Astrocyte (in vitro differentiated cells and primary cell): ENCODE data around the gene SND1. TPM values are rescaled to one million over a fixed set of nuclear protein-coding genes. Genes with fewer than 3 reads are reported as not detected.

Experiments
- DNase-seq: peaks from one replicate; pipeline ENCODE4 v3.0.0-alpha.2; 2010; ENCODE audit warnings: low read depth
- FAIRE-seq: peaks from 2 replicates; lab custom pipeline; 2011; peaks lifted over from hg19 to GRCh38; lab: Jason Lieb, UNC
- H2AFZ ChIP-seq: 2 replicates; pipeline ENCODE4 v1.6.0; 2012; ENCODE audit warnings: low read depth, low read length, inconsistent platforms
- H3K27ac ChIP-seq: 2 replicates; pipeline ENCODE4 v1.5.1; 2011; ENCODE audit warnings: low read depth, low read length, inconsistent platforms
- H3K27me3 ChIP-seq: 2 replicates; pipeline ENCODE4 v1.6.0; 2011; ENCODE audit warnings: low read length, inconsistent platforms; ENCODE audit not compliant: insufficient read depth
- H3K36me3 ChIP-seq: 2 replicates; pipeline ENCODE4 v1.5.1; 2011; ENCODE audit warnings: low read length, inconsistent platforms; ENCODE audit not compliant: insufficient read depth
- H3K4me1 ChIP-seq: 2 replicates; pipeline ENCODE4 v1.5.1; 2011; ENCODE audit warnings: low read length, inconsistent platforms; ENCODE audit not compliant: insufficient read depth
- H3K4me2 ChIP-seq: 2 replicates; pipeline ENCODE4 v1.6.0; 2012; ENCODE audit warnings: low read length, inconsistent platforms
- H3K4me3 ChIP-seq: 2 replicates; pipeline ENCODE4 v1.5.1; 2011; ENCODE audit warnings: low read depth, mild to moderate bottlenecking, low read length, inconsistent platforms; ENCODE audit not compliant: insufficient read depth
- H3K79me2 ChIP-seq: 2 replicates; pipeline ENCODE4 v1.6.0; 2012; ENCODE audit warnings: mild to moderate bottlenecking, low read length, inconsistent platforms; ENCODE audit not compliant: insufficient read depth
- H3K9ac ChIP-seq: 2 replicates; pipeline ENCODE4 v1.6.0; 2012; ENCODE audit warnings: mild to moderate bottlenecking, low read length, inconsistent platforms
- H3K9me3 ChIP-seq: 2 replicates; pipeline ENCODE4 v1.5.1; 2012; ENCODE audit warnings: low read depth, mild to moderate bottlenecking, low read length, inconsistent platforms; ENCODE audit not compliant: insufficient read depth
- H4K20me1 ChIP-seq: 2 replicates; pipeline ENCODE4 v1.6.0; 2012; ENCODE audit warnings: low read length, inconsistent platforms; ENCODE audit not compliant: insufficient read depth
- H3K27ac Mint-ChIP-seq: one replicate; pipeline ENCODE4 v1.8.0; 2021; ENCODE audit warnings: mild to moderate bottlenecking, mixed read lengths; ENCODE audit not compliant: unreplicated experiment
- H3K27me3 Mint-ChIP-seq: one replicate; pipeline ENCODE4 v1.8.0; 2021; ENCODE audit warnings: low read depth, mixed read lengths; ENCODE audit not compliant: unreplicated experiment
- H3K36me3 Mint-ChIP-seq: one replicate; pipeline ENCODE4 v1.8.0; 2021; ENCODE audit warnings: low read depth, mixed read lengths; ENCODE audit not compliant: unreplicated experiment
- H3K4me1 Mint-ChIP-seq: one replicate; pipeline ENCODE4 v1.8.0; 2021; ENCODE audit warnings: low read depth, mixed read lengths; ENCODE audit not compliant: unreplicated experiment
- H3K4me3 Mint-ChIP-seq: one replicate; pipeline ENCODE4 v1.8.0; 2021; ENCODE audit warnings: mild to moderate bottlenecking, moderate library complexity, mixed read lengths; ENCODE audit not compliant: unreplicated experiment
- H3K9me3 Mint-ChIP-seq: one replicate; pipeline ENCODE4 v1.8.0; 2021; ENCODE audit warnings: mild to moderate bottlenecking, mixed read lengths; ENCODE audit not compliant: unreplicated experiment
- EZH2 ChIP-seq: IDR thresholded peaks from 2 replicates; pipeline ENCODE4 v1.6.1; 2012; ENCODE audit warnings: mild to moderate bottlenecking, low read length, inconsistent platforms; ENCODE audit not compliant: insufficient read depth
- total RNA-seq: library from RNA; stranded (reverse); gene quantifications from 2 replicates; pipeline ENCODE4 v1.2.1, GENCODE V29; 2021
- TF ChIP-seq, protein P1 (sequence below): IDR thresholded peaks from 2 replicates; pipeline ENCODE4 v1.5.1; 2011; ENCODE audit warnings: low read depth, mild to moderate bottlenecking, inconsistent platforms, low read length, moderate library complexity; ENCODE audit not compliant: insufficient read depth

The SND1 gene
- total RNA-seq, 1 donor from 2014 or later: 267 TPM

GRCh38 chr7:127968547-127968946 is 316.6 kb downstream of the SND1 start:
- Mint-ChIP-seq H3K36me3 (peaks cover 7% of the 10 kb centered on the region), H3K4me3 (no peak overlapping the region), H3K27me3 (no peaks in the 10 kb centered on the region), H3K9me3 (no peaks in the 10 kb centered on the region), H3K4me1 (peaks cover 9% of the 10 kb centered on the region), H3K27ac (no peak overlapping the region)
- peaks cover 49% of the 10 kb centered on the region for H4K20me1 ChIP-seq
- no peaks in the 10 kb centered on the region for H3K9me3 ChIP-seq
- no peak overlapping the region for H3K4me3 ChIP-seq
- no peak overlapping the region for H3K9ac ChIP-seq
- FAIRE-seq: no peak
- no peak for TF ChIP-seq EZH2
- TF ChIP-seq, protein P1, sequence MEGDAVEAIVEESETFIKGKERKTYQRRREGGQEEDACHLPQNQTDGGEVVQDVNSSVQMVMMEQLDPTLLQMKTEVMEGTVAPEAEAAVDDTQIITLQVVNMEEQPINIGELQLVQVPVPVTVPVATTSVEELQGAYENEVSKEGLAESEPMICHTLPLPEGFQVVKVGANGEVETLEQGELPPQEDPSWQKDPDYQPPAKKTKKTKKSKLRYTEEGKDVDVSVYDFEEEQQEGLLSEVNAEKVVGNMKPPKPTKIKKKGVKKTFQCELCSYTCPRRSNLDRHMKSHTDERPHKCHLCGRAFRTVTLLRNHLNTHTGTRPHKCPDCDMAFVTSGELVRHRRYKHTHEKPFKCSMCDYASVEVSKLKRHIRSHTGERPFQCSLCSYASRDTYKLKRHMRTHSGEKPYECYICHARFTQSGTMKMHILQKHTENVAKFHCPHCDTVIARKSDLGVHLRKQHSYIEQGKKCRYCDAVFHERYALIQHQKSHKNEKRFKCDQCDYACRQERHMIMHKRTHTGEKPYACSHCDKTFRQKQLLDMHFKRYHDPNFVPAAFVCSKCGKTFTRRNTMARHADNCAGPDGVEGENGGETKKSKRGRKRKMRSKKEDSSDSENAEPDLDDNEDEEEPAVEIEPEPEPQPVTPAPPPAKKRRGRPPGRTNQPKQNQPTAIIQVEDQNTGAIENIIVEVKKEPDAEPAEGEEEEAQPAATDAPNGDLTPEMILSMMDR: no peak
- no peak overlapping the region for H3K4me2 ChIP-seq
- no peaks in the 10 kb centered on the region for H3K36me3 ChIP-seq
- no peaks in the 10 kb centered on the region for H3K27me3 ChIP-seq
- H3K79me2 ChIP-seq: peaks cover 8% of the 10 kb centered on the region
- no peaks in the 10 kb centered on the region for H3K4me1 ChIP-seq
- H2AFZ ChIP-seq: no peak overlapping the region
- DNase-seq: no peak
- H3K27ac ChIP-seq: no peak overlapping the region

DNA sequence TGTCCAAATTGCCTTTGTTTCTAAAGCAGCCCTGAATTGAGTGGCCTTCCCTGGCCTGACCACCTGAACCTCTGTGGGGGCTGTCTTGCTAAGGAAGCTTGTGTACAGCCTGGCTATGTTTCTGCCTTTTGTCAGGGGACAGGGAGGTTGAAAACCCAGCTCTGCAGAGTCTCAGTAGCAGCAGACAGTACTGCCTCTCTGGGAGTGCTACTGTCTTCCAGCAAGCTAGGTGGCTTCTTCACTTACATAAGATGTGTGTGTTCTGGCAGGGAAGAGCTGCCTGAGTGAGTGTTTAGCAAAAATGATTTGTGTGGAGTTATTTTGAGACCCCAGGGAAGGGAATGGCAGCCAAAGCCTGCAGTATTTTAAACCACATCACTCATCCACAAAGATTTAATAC is 321.8 kb downstream of the SND1 start:
- Histone ChIP-seq H3K4me1 (no peaks in the 10 kb centered on the region), H3K27me3 (no peaks in the 10 kb centered on the region), H3K27ac (no peak overlapping the region), H2AFZ (no peak overlapping the region), H3K4me2 (no peak overlapping the region), H3K79me2 (peaks cover 6% of the 10 kb centered on the region), H3K9me3 (no peaks in the 10 kb centered on the region), H3K4me3 (no peak overlapping the region), H3K9ac (no peak overlapping the region), H3K36me3 (peaks cover 3% of the 10 kb centered on the region), H4K20me1 (peaks cover 77% of the 10 kb centered on the region)
- no peaks in the 10 kb centered on the region for H3K27me3 Mint-ChIP-seq
- peaks cover 2% of the 10 kb centered on the region for H3K9me3 Mint-ChIP-seq
- peaks cover 24% of the 10 kb centered on the region for H3K36me3 Mint-ChIP-seq
- no peak overlapping the region for H3K4me3 Mint-ChIP-seq
- FAIRE-seq (no peak), DNase-seq (no peak)
- peaks cover 40% of the 10 kb centered on the region for H3K4me1 Mint-ChIP-seq
- TF ChIP-seq, protein P1: no peak
- TF ChIP-seq EZH2: no peak
- H3K27ac Mint-ChIP-seq: no peak overlapping the region

- H3K4me2 ChIP-seq: no peak overlapping the region
- H3K79me2 ChIP-seq: peaks cover 6% of the 10 kb centered on the region
- no peaks in the 10 kb centered on the region for H3K9me3 ChIP-seq
- peaks cover 40% of the 10 kb centered on the region for H3K4me1 Mint-ChIP-seq
- H3K4me3 Mint-ChIP-seq: no peak overlapping the region
- H3K9ac ChIP-seq: no peak overlapping the region
- peaks cover 71% of the 10 kb centered on the region for H4K20me1 ChIP-seq
- TF ChIP-seq EZH2: no peak
- TF ChIP-seq, protein P1: no peak
- H3K27ac ChIP-seq: no peak overlapping the region
- H3K27me3 ChIP-seq: no peaks in the 10 kb centered on the region
- peak overlapping the region; percentile 41 for H3K27ac Mint-ChIP-seq
- FAIRE-seq (no peak), DNase-seq (no peak)
- H3K27me3 Mint-ChIP-seq: no peaks in the 10 kb centered on the region
- H2AFZ ChIP-seq: no peak overlapping the region
- no peaks in the 10 kb centered on the region for H3K4me1 ChIP-seq
- H3K9me3 Mint-ChIP-seq: peaks cover 9% of the 10 kb centered on the region
- peaks cover 3% of the 10 kb centered on the region for H3K36me3 ChIP-seq
- no peak overlapping the region for H3K4me3 ChIP-seq
- H3K36me3 Mint-ChIP-seq: peaks cover 30% of the 10 kb centered on the region
Measured at GRCh38 chr7:127974446-127975035, 322.5 kb downstream of the SND1 start.
